Caco-2 (cell line): ENCODE data around the gene TSKS. TPM values are rescaled to one million over a fixed set of nuclear protein-coding genes. Genes with fewer than 3 reads are reported as not detected.

ENCODE experiments used
- BruUV-seq: library from RNA; stranded (reverse); fragments of 400-500 nt; replicated peaks from 2 replicates; lab custom pipeline; 2021; lab: Mats Ljungman, UMichigan
- CTCF ChIA-PET: fragments of 300-600 bp; sonication (Branson Sonifier 250); formaldehyde crosslinking; loops from one replicate; lab custom pipeline; 2022; ENCODE audit warnings: antibody characterized with exemption; lab: Charles Lee
- POLR2A ChIA-PET: fragments of 300-600 bp; sonication (Branson Sonifier 250); formaldehyde crosslinking; loops from one replicate; lab custom pipeline; 2022; ENCODE audit warnings: antibody characterized with exemption; lab: Charles Lee
- DNase-seq, 2 experiments: peaks; one replicate each; pipeline versions ENCODE4 v3.0.0 to v3.0.0-alpha.2; 2020 to 2022
- H3K27me3 ChIP-seq: replicated peaks from 2 replicates; pipeline ENCODE4 v1.6.0; 2011; ENCODE audit warnings: low read length; ENCODE audit not compliant: control insufficient read depth, insufficient read depth
- H3K36me3 ChIP-seq: 2 replicates; pipeline ENCODE4 v1.5.1; 2011; ENCODE audit warnings: low read length; ENCODE audit not compliant: control insufficient read depth, insufficient read depth
- H3K4me1 ChIP-seq: fragments of 250-450 bp; sonication (Bioruptor Pico); 2 replicates; pipeline ENCODE4 v1.5.1; 2020; ENCODE audit warnings: mild to moderate bottlenecking
- H3K4me3 ChIP-seq: 2 replicates; pipeline ENCODE4 v1.5.1; 2011; ENCODE audit warnings: low read depth, mild to moderate bottlenecking, control low read depth, low read length
- H3K9me3 ChIP-seq: fragments of 250-450 bp; sonication (Bioruptor Pico); 2 replicates; pipeline ENCODE4 v1.5.1; 2020; ENCODE audit warnings: mild to moderate bottlenecking, moderate library complexity
- H3K27ac Mint-ChIP-seq: one replicate; pipeline ENCODE4 v1.8.0; 2022; ENCODE audit warnings: mixed read lengths; ENCODE audit not compliant: unreplicated experiment
- H3K27me3 Mint-ChIP-seq: one replicate; pipeline ENCODE4 v1.8.0; 2022; ENCODE audit warnings: mixed read lengths; ENCODE audit not compliant: insufficient read depth, unreplicated experiment
- H3K36me3 Mint-ChIP-seq: one replicate; pipeline ENCODE4 v1.8.0; 2022; ENCODE audit warnings: mild to moderate bottlenecking, mixed read lengths; ENCODE audit not compliant: insufficient read depth, unreplicated experiment
- H3K4me1 Mint-ChIP-seq: one replicate; pipeline ENCODE4 v1.8.0; 2022; ENCODE audit warnings: low read depth, mixed read lengths; ENCODE audit not compliant: unreplicated experiment
- H3K4me3 Mint-ChIP-seq: one replicate; pipeline ENCODE4 v1.8.0; 2022; ENCODE audit warnings: mild to moderate bottlenecking, moderate library complexity, mixed read lengths; ENCODE audit not compliant: unreplicated experiment
- H3K9me3 Mint-ChIP-seq: one replicate; pipeline ENCODE4 v1.8.0; 2022; ENCODE audit warnings: mixed read lengths; ENCODE audit not compliant: unreplicated experiment
- CTCF ChIP-seq, 2 experiments: fragments of 200-600 bp in 1 of 2; IDR thresholded peaks; 1 replicate in 1 of 2; 2 replicates in 1 of 2; pipeline versions ENCODE4 v1.5.1 to v1.8.0; 2011 to 2022; ENCODE audit warnings: antibody characterized with exemption in 1 of 2, control low read depth in 1 of 2, inconsistent platforms in 1 of 2, low read depth in 1 of 2, low read length in 1 of 2, mild to moderate bottlenecking in 1 of 2, moderate library complexity in 1 of 2; ENCODE audit not compliant: insufficient read depth in 1 of 2, severe bottlenecking in 1 of 2, unreplicated experiment in 1 of 2
- intact Hi-C: fragments of 100-400 bp; cut with micrococcal nuclease; formaldehyde crosslinking; loops from one replicate; pipeline ENCODE4 v1.10.0; 2022; ENCODE audit not compliant: unreplicated experiment
- total RNA-seq: library from RNA; stranded (reverse); gene quantifications from 2 replicates; pipeline ENCODE4 v1.2.3, GENCODE V29; 2022

Gene TSKS
- total RNA-seq, 1 experiment from 2014 or later, result not detected

- Mint-ChIP-seq H3K4me1 (peaks cover 6% of the 10 kb centered on the region), H3K9me3 (no peaks in the 10 kb centered on the region), H3K36me3 (no peaks in the 10 kb centered on the region), H3K27me3 (peaks cover 3% of the 10 kb centered on the region), H3K27ac (no peak overlapping the region), H3K4me3 (no peak overlapping the region)
- ChIA-PET POLR2A (no interaction called here), CTCF (interaction anchor here (0.6 kb wide), 1 partner anchor 136 kb away, joined by 3 read pairs; no protein-coding TSS in a partner anchor)
- no TSS peak for BruUV-seq
- no peaks in the 10 kb centered on the region for H3K4me1 ChIP-seq
- H3K36me3 ChIP-seq, result no peaks in the 10 kb centered on the region
- no peaks in the 10 kb centered on the region for H3K27me3 ChIP-seq
- TF ChIP-seq CTCF (IDR thresholded peaks at IDR 0.05; ENCODE audit: insufficient read depth in 1 of 2, low read depth in 1 of 2, low read length in 1 of 2, severe bottlenecking in 1 of 2, unreplicated experiment in 1 of 2), result no peak
- no peak for DNase-seq
- no peaks in the 10 kb centered on the region for H3K9me3 ChIP-seq
- intact Hi-C loops, result no loop called here
- no peak overlapping the region for H3K4me3 ChIP-seq
Measured at GRCh38 chr19:49705919-49706318, 57.2 kb downstream of the TSKS start.

GRCh38 chr19:49704888-49705642, 58.0 kb downstream of the TSKS start:
- no TSS peak for BruUV-seq
- Histone ChIP-seq H3K4me1 (no peaks in the 10 kb centered on the region), H3K4me3 (no peak overlapping the region)

GRCh38 chr19:49701271-49701786, 61.8 kb downstream of the TSKS start:
- Histone ChIP-seq H3K4me1 (no peaks in the 10 kb centered on the region), H3K9me3 (no peaks in the 10 kb centered on the region), H3K27me3 (no peaks in the 10 kb centered on the region), H3K4me3 (peak overlapping the region; percentile 44), H3K36me3 (no peaks in the 10 kb centered on the region)
- Mint-ChIP-seq H3K4me1 (peaks cover 11% of the 10 kb centered on the region), H3K27me3 (peaks cover 3% of the 10 kb centered on the region), H3K4me3 (peak overlapping the region; percentile 67), H3K36me3 (peaks cover 5% of the 10 kb centered on the region), H3K27ac (no peak overlapping the region), H3K9me3 (no peaks in the 10 kb centered on the region)
- intact Hi-C loops, result no loop called here
- BruUV-seq, result no TSS peak
- POLR2A ChIA-PET, result no interaction called here
- TF ChIP-seq CTCF (IDR thresholded peaks at IDR 0.05; ENCODE audit: insufficient read depth in 1 of 2, low read depth in 1 of 2, low read length in 1 of 2, severe bottlenecking in 1 of 2, unreplicated experiment in 1 of 2), result peak in 1 of 2 experiments; percentile 6
- CTCF ChIA-PET, result no interaction called here
- peak in 1 of 2 experiments; percentile 53 for DNase-seq

More at GRCh38 chr19:49704888-49705642, 58.0 kb downstream of the TSKS start:
- Mint-ChIP-seq H3K4me1 (peaks cover 11% of the 10 kb centered on the region), H3K27me3 (peaks cover 3% of the 10 kb centered on the region), H3K9me3 (no peaks in the 10 kb centered on the region), H3K4me3 (no peak overlapping the region), H3K27ac (no peak overlapping the region), H3K36me3 (no peaks in the 10 kb centered on the region)
- Histone ChIP-seq H3K27me3 (no peaks in the 10 kb centered on the region), H3K36me3 (no peaks in the 10 kb centered on the region), H3K9me3 (no peaks in the 10 kb centered on the region)
- CTCF ChIA-PET, result interaction anchor here (0.6 kb wide), 1 partner anchor 135 kb away, joined by 3 read pairs; no protein-coding TSS in a partner anchor
- DNase-seq, result no peak
- no peak for TF ChIP-seq CTCF (IDR thresholded peaks at IDR 0.05; ENCODE audit: insufficient read depth in 1 of 2, low read depth in 1 of 2, low read length in 1 of 2, severe bottlenecking in 1 of 2, unreplicated experiment in 1 of 2)
- intact Hi-C loops, result no loop called here
- POLR2A ChIA-PET, result no interaction called here
